Thyroid gland (tissue), 4 donors: ENCODE results near the gene APOL3. TPM values are rescaled to one million over a fixed set of nuclear protein-coding genes. Genes with fewer than 3 reads are reported as not detected.
"Not testable (repeated sequence)": the region's sequence is repeated elsewhere in the genome, so short reads cannot be mapped to it uniquely, and the experiment has no call there.

Source experiments
- DNase-seq, 2 donors: peaks; one replicate each; pipeline ENCODE4 v3.0.0-alpha.2; 2019
- H3K27ac ChIP-seq, 3 donors: fragments of 200-600 bp; sonication (generic); 1 replicate in 2 of 3; 2 replicates in 1 of 3; pipeline ENCODE4 v1.5.1; 2016 to 2019; ENCODE audit warnings: mild to moderate bottlenecking in 1 of 3, moderate library complexity in 1 of 3
- H3K27me3 ChIP-seq: fragments of 200-600 bp; sonication (generic); one replicate; pipeline ENCODE4 v1.5.1; 2019
- H3K36me3 ChIP-seq, 2 donors: fragments of 200-600 bp; sonication (generic); one replicate each; pipeline ENCODE4 v1.5.1; 2016 to 2019
- H3K4me1 ChIP-seq, 2 donors: fragments of 200-600 bp; sonication (generic); one replicate each; pipeline ENCODE4 v1.5.1; 2017 to 2019
- H3K4me3 ChIP-seq, 3 donors: fragments of 200-600 bp; sonication (generic); replicated peaks in 1 of 3; 1 replicate in 2 of 3; 2 replicates in 1 of 3; pipeline ENCODE4 v1.5.1; 2016; ENCODE audit warnings: mild to moderate bottlenecking in 1 of 3
- H3K9me3 ChIP-seq: fragments of 200-600 bp; sonication (generic); one replicate; pipeline ENCODE4 v1.5.1; 2017
- POLR2A ChIP-seq, 2 donors: fragments of 450-650 bp; IDR thresholded peaks; one replicate each; pipeline ENCODE4 v1.6.1; 2017; ENCODE audit warnings: antibody characterized with exemption in 2 of 2, mild to moderate bottlenecking in 2 of 2, moderate library complexity in 1 of 2
- WGBS, 2 donors: methylation state at CpG; one replicate each; pipeline ENCODE4 v1.1.5; 2017; 5-methylcytosine and 5-hydroxymethylcytosine counted together
- intact Hi-C: fragments of 100-400 bp; cut with DNase I; formaldehyde crosslinking; loops from one replicate; pipeline ENCODE4 v1.15.1; 2023
- total RNA-seq, 4 donors: library from RNA; depleted of rRNA; stranded (reverse); fragments of >200 nt; gene quantifications; one replicate each; pipeline ENCODE4 v1.2.3, GENCODE V29; 2016
- TF ChIP-seq, protein P1 (sequence below), 6 experiments: fragments of 200-600 bp in 3 of 6; fragments of 450-650 bp in 3 of 6; sonication (generic) in 3 of 6; IDR thresholded peaks; one replicate each; pipeline ENCODE4 v1.5.1; 2016 to 2019; ENCODE audit warnings: antibody characterized with exemption in 6 of 6, mild to moderate bottlenecking in 2 of 6, inconsistent platforms in 1 of 6, moderate library complexity in 1 of 6

Gene APOL3
- total RNA-seq, 4 donors from 2014 or later, result 23.3 to 91.9 (median 59.9) TPM

DNA sequence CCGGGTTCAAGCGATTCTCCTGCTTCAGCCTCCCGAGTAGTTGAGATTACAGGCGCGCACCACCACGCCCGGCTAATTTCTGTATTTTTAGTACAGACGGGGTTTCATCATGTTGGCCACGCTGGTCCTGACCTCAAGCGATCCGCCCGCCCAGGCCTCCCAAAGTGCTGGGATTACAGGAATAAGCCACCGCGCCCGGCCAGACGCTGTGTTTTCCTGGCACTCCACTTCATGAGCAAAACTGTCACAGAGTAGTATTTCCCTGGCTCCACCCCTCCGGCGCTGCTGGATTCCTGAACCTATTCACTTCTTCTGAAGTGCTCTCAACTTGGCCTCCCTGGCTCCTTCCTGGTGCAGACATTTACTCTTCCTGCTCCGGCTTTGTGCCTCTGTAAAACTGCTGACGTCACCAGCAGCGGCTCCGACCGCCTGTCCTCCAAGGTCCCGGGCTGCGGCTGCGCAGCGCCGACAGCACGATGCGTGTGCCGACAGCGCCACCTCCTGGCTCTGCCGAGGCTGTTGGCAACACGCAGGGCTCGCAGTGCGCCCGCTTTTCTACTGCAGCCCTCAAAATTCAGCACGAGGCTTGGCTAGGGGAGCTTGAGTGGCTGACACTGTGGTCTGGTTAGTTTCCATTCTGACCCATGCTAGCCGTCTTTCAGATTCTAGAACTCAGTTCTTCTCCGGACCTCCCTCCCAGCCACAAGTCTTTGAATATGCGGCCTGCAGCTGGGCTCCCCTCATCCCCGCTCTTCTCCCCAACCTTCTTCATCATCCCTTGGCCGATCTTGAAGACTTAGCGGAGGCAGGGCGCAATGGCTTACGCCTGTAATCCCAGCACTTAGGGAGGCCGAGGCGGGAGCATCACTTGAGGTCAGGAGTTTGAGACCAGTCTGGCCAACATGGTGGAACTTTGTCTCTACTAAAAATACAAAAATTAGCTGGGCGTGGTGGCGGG lies 36.6 kb downstream of the APOL3 start:
- DNase-seq, result peak; percentile 99 to 100
- Histone ChIP-seq H3K27me3 (no peaks in the 10 kb centered on the region), H3K4me1 (peaks cover 5 to 11% of the 10 kb centered on the region in 2 donors), H3K27ac (peak overlapping the region; percentile 76 to 90 (median 85)), H3K9me3 (no peaks in the 10 kb centered on the region), H3K36me3 (no peaks in the 10 kb centered on the region), H3K4me3 (no peak overlapping the region)
- 25 to 27% methylated on average over 42 to 49 of the region's 50 CpGs for WGBS, 2 donors
- peak in 1 of 2 donors; percentile 56 for TF ChIP-seq POLR2A (IDR thresholded peaks at IDR 0.05)
- TF ChIP-seq, protein P1, sequence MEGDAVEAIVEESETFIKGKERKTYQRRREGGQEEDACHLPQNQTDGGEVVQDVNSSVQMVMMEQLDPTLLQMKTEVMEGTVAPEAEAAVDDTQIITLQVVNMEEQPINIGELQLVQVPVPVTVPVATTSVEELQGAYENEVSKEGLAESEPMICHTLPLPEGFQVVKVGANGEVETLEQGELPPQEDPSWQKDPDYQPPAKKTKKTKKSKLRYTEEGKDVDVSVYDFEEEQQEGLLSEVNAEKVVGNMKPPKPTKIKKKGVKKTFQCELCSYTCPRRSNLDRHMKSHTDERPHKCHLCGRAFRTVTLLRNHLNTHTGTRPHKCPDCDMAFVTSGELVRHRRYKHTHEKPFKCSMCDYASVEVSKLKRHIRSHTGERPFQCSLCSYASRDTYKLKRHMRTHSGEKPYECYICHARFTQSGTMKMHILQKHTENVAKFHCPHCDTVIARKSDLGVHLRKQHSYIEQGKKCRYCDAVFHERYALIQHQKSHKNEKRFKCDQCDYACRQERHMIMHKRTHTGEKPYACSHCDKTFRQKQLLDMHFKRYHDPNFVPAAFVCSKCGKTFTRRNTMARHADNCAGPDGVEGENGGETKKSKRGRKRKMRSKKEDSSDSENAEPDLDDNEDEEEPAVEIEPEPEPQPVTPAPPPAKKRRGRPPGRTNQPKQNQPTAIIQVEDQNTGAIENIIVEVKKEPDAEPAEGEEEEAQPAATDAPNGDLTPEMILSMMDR (IDR thresholded peaks at IDR 0.05), result peak; percentile 95 to 100 (median 98)
- intact Hi-C loops, result loop anchor here (5.0 kb wide), 1 partner anchor 57 kb away; no protein-coding TSS in a partner anchor

DNA sequence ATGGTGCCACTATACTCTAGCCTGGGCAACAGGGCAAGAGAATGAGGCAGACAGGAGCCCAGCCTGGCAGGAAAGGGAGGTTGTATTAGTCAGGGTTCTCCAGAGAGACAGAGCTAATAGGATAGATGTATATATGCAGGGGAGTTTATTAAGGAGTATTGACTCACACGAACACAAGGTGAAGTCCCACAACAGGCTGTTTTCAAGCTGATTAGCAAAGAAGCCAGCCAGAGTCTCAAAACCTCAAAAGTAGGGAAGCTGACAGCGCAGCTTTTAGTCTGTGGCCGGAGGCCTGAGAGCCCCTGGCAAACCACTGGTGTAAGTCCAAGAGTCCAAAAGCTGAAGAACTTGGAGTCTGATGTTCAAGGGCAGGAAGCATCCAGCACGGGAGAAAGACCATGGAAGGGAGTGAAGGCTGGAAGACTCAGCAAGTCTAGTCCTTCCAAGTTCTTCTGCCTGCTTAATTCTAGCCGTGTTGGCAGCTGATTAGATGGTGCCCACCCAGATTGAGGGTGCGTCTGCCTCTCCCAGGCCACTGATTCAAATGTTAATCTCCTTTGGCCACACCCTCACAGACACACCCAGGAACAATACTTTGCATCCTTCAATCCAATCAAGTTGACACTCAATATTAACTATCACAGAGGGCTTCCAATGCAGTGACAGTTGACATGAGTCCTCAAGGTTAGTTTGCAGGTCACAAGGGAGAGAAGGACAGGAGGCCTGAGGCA lies 39.8 kb downstream of the APOL3 start:
- intact Hi-C loops, result loop anchor here (5.0 kb wide), 1 partner anchor 53 kb away; no protein-coding TSS in a partner anchor

DNA sequence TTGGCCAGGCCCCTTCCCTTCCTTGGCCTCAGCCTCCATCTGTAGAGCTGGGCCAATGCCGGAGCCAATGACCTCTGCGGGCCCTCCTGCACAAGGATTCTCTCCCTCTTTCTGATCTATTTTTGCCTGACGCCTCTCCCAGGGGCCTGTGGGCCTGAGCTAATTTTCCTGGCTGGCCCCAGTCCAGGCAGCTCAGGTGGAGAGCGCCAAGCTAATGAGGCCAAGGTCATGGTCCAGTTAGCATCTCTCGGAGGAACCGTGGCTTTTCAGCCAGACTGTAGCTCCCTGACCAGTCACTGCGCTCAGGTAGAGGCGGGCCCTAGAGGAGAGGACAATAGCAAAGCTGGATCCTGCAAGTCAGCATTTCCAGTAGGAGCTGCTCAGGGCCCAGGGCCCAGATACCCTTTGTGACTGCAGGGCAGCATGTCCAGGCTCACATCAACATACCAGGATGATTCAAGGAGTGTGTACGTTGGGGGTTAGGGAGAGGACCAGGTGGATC lies 43.5 kb downstream of the APOL3 start:
- Histone ChIP-seq H3K4me3 (no peak overlapping the region), H3K4me1 (peaks cover 3 to 14% of the 10 kb centered on the region in 2 donors), H3K36me3 (no peaks in the 10 kb centered on the region), H3K27ac (peak overlapping the region; percentile 80 to 84 (median 84)), H3K9me3 (no peaks in the 10 kb centered on the region), H3K27me3 (no peaks in the 10 kb centered on the region)
- peak; percentile 95 to 97 for DNase-seq
- TF ChIP-seq, protein P1 (IDR thresholded peaks at IDR 0.05), result peak in 1 of 6 experiments; percentile 4
- TF ChIP-seq POLR2A (IDR thresholded peaks at IDR 0.05), result peak in 1 of 2 donors; percentile 20
- 26 to 55% methylated on average over 6 to 9 of the region's 9 CpGs for WGBS, 2 donors
- intact Hi-C loops, result no loop called here

More for the DNA sequence above, 39.8 kb downstream of the APOL3 start:
- H3K4me1 ChIP-seq, result peaks cover 8 to 25% of the 10 kb centered on the region in 2 donors
- not testable (repeated sequence) for H3K9me3 ChIP-seq, H3K27ac ChIP-seq, H3K27me3 ChIP-seq, DNase-seq, H3K4me3 ChIP-seq, H3K36me3 ChIP-seq
- WGBS, 2 donors, result 78 to 85% methylated on average over 6 of the region's 6 CpGs

DNA sequence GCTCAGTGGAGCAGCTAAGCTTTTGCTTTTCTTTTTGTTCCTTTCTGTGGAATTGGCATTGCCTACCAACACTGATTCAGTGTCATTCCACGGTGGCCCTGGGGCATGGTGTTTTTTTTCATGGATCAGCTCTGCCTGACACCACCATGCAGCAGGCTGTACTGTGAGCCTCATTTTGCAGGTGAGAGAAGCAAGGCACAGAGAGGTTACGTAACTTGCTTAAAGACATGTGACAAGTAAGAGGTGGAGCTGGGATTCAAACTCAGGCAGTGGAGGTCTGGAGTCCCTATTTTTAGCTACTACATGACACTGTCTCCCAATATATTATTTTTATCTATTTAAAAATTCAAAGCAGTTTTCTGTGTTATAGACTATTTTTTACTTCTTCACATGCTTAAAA lies 44.4 kb downstream of the APOL3 start:
- TF ChIP-seq POLR2A (IDR thresholded peaks at IDR 0.05), result no peak
- TF ChIP-seq, protein P1 (IDR thresholded peaks at IDR 0.05), result no peak
- DNase-seq, result peak in 1 of 2 donors; percentile 19
- peaks cover 3 to 14% of the 10 kb centered on the region in 2 donors for H3K4me1 ChIP-seq
- no peaks in the 10 kb centered on the region for H3K27me3 ChIP-seq
- no peaks in the 10 kb centered on the region for H3K36me3 ChIP-seq
- WGBS, 2 donors, result 62 to 71% methylated on average over 2 of the region's 2 CpGs
- H3K27ac ChIP-seq, result peak overlapping the region; percentile 80 to 84 (median 84)
- intact Hi-C loops, result no loop called here
- no peak overlapping the region for H3K4me3 ChIP-seq
- no peaks in the 10 kb centered on the region for H3K9me3 ChIP-seq

DNA sequence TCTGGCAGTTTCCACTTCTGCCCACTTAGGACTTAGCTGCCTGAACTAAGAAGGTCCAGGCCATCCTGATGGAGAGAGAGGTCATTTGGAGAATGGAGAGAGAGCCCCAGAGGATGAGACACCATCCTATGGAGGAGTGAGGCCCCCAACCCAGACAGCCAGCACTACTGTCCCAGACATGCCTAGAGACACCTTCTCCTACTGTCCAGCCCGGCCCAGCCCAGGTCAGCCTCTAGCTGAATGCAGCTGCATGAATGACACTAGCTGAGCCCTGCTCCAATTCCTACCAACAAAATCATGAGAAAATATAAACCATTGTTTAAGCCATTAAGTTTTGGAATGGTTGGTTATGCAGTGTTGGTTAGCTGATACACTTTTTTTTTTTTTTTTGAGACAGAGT lies 47.4 kb downstream of the APOL3 start:
- TF ChIP-seq, protein P1 (IDR thresholded peaks at IDR 0.05), result no peak
- no peaks in the 10 kb centered on the region for H3K27me3 ChIP-seq
- no peaks in the 10 kb centered on the region for H3K9me3 ChIP-seq
- intact Hi-C loops, result no loop called here
- 87 to 100% methylated on average over 1 of the region's 1 CpG for WGBS, 2 donors
- no peak overlapping the region for H3K4me3 ChIP-seq
- no peak overlapping the region for H3K27ac ChIP-seq
- H3K4me1 ChIP-seq, result peaks cover 11 to 25% of the 10 kb centered on the region in 2 donors
- no peak for DNase-seq
- H3K36me3 ChIP-seq, result no peaks in the 10 kb centered on the region
